ENCODE results near the gene BCL2L11. TPM values are rescaled to one million over a fixed set of nuclear protein-coding genes. Genes with fewer than 3 reads are reported as not detected.

The BCL2L11 gene
- total and polyA plus RNA-seq, 7 donors, result 8.3 to 30.0 (median 16.0) TPM

- H3K27ac ChIP-seq, result peak overlapping the region; percentile 6 to 56 (median 31)
- 2 to 3% methylated on average over 64 of the region's 64 CpGs for WGBS, 2 donors
- peak in 1 of 4 donors; percentile 24 for TF ChIP-seq POLR2AphosphoS5 (IDR thresholded peaks at IDR 0.05)
- TF ChIP-seq POLR2A (IDR thresholded peaks at IDR 0.05), result no peak
- H3K4me3 ChIP-seq, result peak overlapping the region; percentile 2 to 76 (median 60)
- peaks cover 0 to 51% (median 49%) of the 10 kb centered on the region in 4 donors for H3K4me1 ChIP-seq
- DNase-seq, result peak; percentile 67
- intact Hi-C loops (cut with DNase I), result no loop called here
- no peaks in the 10 kb centered on the region for H3K9me3 ChIP-seq
- H3K36me3 ChIP-seq, result no peaks in the 10 kb centered on the region
- peaks cover 18 to 76% (median 61%) of the 10 kb centered on the region in 3 donors for H3K27me3 ChIP-seq
Measured at GRCh38 chr2:111117598-111118480, 2.9 kb upstream of the BCL2L11 start.

- no peaks in the 10 kb centered on the region for H3K36me3 ChIP-seq
- WGBS, 2 donors, result 11 to 17% methylated on average over 33 of the region's 33 CpGs
- DNase-seq, result no peak
- intact Hi-C loops (cut with DNase I), result no loop called here
- H3K27ac ChIP-seq, result peak overlapping the region; percentile 6 to 56 (median 31)
- peaks cover 0 to 55% (median 51%) of the 10 kb centered on the region in 4 donors for H3K4me1 ChIP-seq
- H3K27me3 ChIP-seq, result peaks cover 18 to 69% (median 54%) of the 10 kb centered on the region in 3 donors
- TF ChIP-seq POLR2A (IDR thresholded peaks at IDR 0.05) (no peak), POLR2AphosphoS5 (IDR thresholded peaks at IDR 0.05) (peak in 1 of 4 donors; percentile 2), EP300 (IDR thresholded peaks at IDR 0.05) (no peak), CTCF (IDR thresholded peaks at IDR 0.05) (no peak)
- H3K9me3 ChIP-seq, result no peaks in the 10 kb centered on the region
- peak overlapping the region; percentile 2 to 76 (median 60) for H3K4me3 ChIP-seq
Measured at GRCh38 chr2:111118481-111118980, 2.2 kb upstream of the BCL2L11 start.

- Histone ChIP-seq H3K4me3 (peak overlapping the region in 3 of 4 donors; percentile 44 to 76 (median 75)), H3K9me3 (no peaks in the 10 kb centered on the region), H3K27ac (peak overlapping the region in 2 of 4 donors; percentile 47 to 56), H3K36me3 (peaks cover 0 to 2% (median 0%) of the 10 kb centered on the region in 4 donors), H3K27me3 (peaks cover 18 to 63% (median 52%) of the 10 kb centered on the region in 3 donors), H3K4me1 (peaks cover 0 to 59% (median 53%) of the 10 kb centered on the region in 4 donors)
- 5 to 7% methylated on average over 76 of the region's 76 CpGs for WGBS, 2 donors
- TF ChIP-seq EP300 (IDR thresholded peaks at IDR 0.05) (no peak), CTCF (IDR thresholded peaks at IDR 0.05) (no peak), POLR2AphosphoS5 (IDR thresholded peaks at IDR 0.05) (no peak), POLR2A (IDR thresholded peaks at IDR 0.05) (no peak)
- intact Hi-C loops (cut with DNase I), result no loop called here
- peak; percentile 68 for DNase-seq
Measured at GRCh38 chr2:111118981-111119821, 1.5 kb upstream of the BCL2L11 start.

- intact Hi-C loops (cut with DNase I), result loop anchor here (10.0 kb wide), 1 partner anchor 935 kb away; the partner anchor contains the start of gene TMEM87B
- Histone ChIP-seq H3K27ac (peak overlapping the region in 3 of 4 donors; percentile 60 to 75 (median 65)), H3K36me3 (peaks cover 0 to 4% (median 1%) of the 10 kb centered on the region in 4 donors), H3K9me3 (no peaks in the 10 kb centered on the region), H3K4me1 (peaks cover 0 to 59% (median 53%) of the 10 kb centered on the region in 4 donors), H3K27me3 (peaks cover 18 to 56% (median 46%) of the 10 kb centered on the region in 3 donors), H3K4me3 (peak overlapping the region; percentile 52 to 82 (median 76))
- DNase-seq, result no peak
- WGBS, 2 donors, result 3 to 4% methylated on average over 27 of the region's 27 CpGs
- TF ChIP-seq POLR2AphosphoS5 (IDR thresholded peaks at IDR 0.05), result no peak
- TF ChIP-seq EP300 (IDR thresholded peaks at IDR 0.05), result no peak
- TF ChIP-seq POLR2A (IDR thresholded peaks at IDR 0.05), result no peak
- no peak for TF ChIP-seq CTCF (IDR thresholded peaks at IDR 0.05)
Measured at GRCh38 chr2:111119822-111120252, 877 bp upstream of the BCL2L11 start.

Measured in sigmoid colon (tissue), 7 donors.